Measurements from ENCODE around the gene EXOC6B.

The EXOC6B gene

DNA sequence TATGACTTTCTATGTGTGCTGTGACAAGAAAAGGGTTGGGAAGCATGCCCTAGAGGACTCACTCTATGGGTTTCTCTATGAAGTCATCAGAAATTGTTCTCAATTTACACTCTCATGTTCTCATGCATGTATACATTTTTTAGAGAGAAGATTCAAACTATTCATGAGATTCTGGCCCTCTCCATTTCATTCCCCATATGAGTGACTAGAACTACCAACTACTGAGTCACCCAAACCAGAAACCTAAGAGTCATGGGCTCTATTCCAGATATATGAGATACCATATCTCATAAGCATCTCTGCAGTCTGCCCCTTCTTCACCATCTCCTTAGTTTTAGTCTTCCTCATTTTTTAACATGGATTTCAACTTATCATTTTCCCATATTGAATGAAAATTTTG lies 87.7 kb downstream of the EXOC6B start:
- Histone ChIP-seq H3K27ac (ENCODE audit: low read length) (no peak overlapping the region), H3K27me3 (ENCODE audit: control insufficient read depth in 1 of 2, insufficient read depth in 2 of 2, low read length in 2 of 2) (no peaks in the 10 kb centered on the region), H3K4me1 (ENCODE audit: control insufficient read depth, insufficient read depth, low read length) (no peaks in the 10 kb centered on the region), H3K36me3 (ENCODE audit: control insufficient read depth in 2 of 2, insufficient read depth in 2 of 2, low read length in 2 of 2) (no peaks in the 10 kb centered on the region), H3K9ac (ENCODE audit: low read length in 2 of 2) (no peak overlapping the region), H3K9me3 (ENCODE audit: control insufficient read depth in 2 of 2, low read length in 2 of 2) (no peaks in the 10 kb centered on the region), H3K4me3 (ENCODE audit: low read length in 2 of 2) (no peak overlapping the region)

- Histone ChIP-seq H3K27me3 (ENCODE audit: control insufficient read depth in 1 of 2, insufficient read depth in 2 of 2, low read length in 2 of 2) (no peaks in the 10 kb centered on the region), H3K36me3 (ENCODE audit: control insufficient read depth in 2 of 2, insufficient read depth in 2 of 2, low read length in 2 of 2) (no peaks in the 10 kb centered on the region), H3K9me3 (ENCODE audit: control insufficient read depth in 2 of 2, low read length in 2 of 2) (no peaks in the 10 kb centered on the region), H3K4me3 (ENCODE audit: low read length in 2 of 2) (no peak overlapping the region), H3K9ac (ENCODE audit: low read length in 2 of 2) (no peak overlapping the region), H3K4me1 (ENCODE audit: control insufficient read depth, insufficient read depth, low read length) (no peaks in the 10 kb centered on the region), H3K27ac (ENCODE audit: low read length) (no peak overlapping the region)
Measured at GRCh38 chr2:72734432-72734831, 91.4 kb downstream of the EXOC6B start.

DNA sequence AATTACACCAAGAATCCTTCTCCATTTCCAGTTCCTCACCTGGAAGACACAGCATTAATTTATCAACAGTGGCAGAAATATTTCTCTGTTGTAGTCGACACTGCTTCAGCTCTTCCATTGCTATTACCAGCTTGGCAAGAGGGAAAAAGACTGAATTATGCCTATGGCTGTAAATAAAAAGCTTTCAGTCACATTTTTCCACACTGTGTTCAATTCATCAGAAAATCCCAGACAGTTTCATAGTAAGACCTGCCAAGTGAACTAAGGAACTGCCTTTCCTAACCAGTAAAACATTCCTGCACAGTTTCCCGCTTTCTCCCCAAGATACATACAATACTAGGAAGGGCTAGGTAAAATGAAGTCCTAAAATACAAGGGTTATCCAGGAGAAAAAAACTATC lies 94.7 kb downstream of the EXOC6B start:
- no peaks in the 10 kb centered on the region for H3K36me3 ChIP-seq (ENCODE audit: control insufficient read depth in 2 of 2, insufficient read depth in 2 of 2, low read length in 2 of 2)
- no peak overlapping the region for H3K4me3 ChIP-seq (ENCODE audit: low read length in 2 of 2)
- H3K4me1 ChIP-seq (ENCODE audit: control insufficient read depth, insufficient read depth, low read length): no peaks in the 10 kb centered on the region
- no peak overlapping the region for H3K9ac ChIP-seq (ENCODE audit: low read length in 2 of 2)
- H3K9me3 ChIP-seq (ENCODE audit: control insufficient read depth in 2 of 2, low read length in 2 of 2): no peaks in the 10 kb centered on the region
- no peaks in the 10 kb centered on the region for H3K27me3 ChIP-seq (ENCODE audit: control insufficient read depth in 1 of 2, insufficient read depth in 2 of 2, low read length in 2 of 2)
- H3K27ac ChIP-seq (ENCODE audit: low read length): no peak overlapping the region

GRCh38 chr2:72727356-72727755 lies 98.5 kb downstream of the EXOC6B start:
- H3K4me3 ChIP-seq (ENCODE audit: low read length in 2 of 2): no peak overlapping the region
- H3K27me3 ChIP-seq (ENCODE audit: control insufficient read depth in 1 of 2, insufficient read depth in 2 of 2, low read length in 2 of 2): no peaks in the 10 kb centered on the region
- no peaks in the 10 kb centered on the region for H3K4me1 ChIP-seq (ENCODE audit: control insufficient read depth, insufficient read depth, low read length)
- H3K9me3 ChIP-seq (ENCODE audit: control insufficient read depth in 2 of 2, low read length in 2 of 2): no peaks in the 10 kb centered on the region
- no peak overlapping the region for H3K9ac ChIP-seq (ENCODE audit: low read length in 2 of 2)
- no peaks in the 10 kb centered on the region for H3K36me3 ChIP-seq (ENCODE audit: control insufficient read depth in 2 of 2, insufficient read depth in 2 of 2, low read length in 2 of 2)
- H3K27ac ChIP-seq (ENCODE audit: low read length): no peak overlapping the region

DNA sequence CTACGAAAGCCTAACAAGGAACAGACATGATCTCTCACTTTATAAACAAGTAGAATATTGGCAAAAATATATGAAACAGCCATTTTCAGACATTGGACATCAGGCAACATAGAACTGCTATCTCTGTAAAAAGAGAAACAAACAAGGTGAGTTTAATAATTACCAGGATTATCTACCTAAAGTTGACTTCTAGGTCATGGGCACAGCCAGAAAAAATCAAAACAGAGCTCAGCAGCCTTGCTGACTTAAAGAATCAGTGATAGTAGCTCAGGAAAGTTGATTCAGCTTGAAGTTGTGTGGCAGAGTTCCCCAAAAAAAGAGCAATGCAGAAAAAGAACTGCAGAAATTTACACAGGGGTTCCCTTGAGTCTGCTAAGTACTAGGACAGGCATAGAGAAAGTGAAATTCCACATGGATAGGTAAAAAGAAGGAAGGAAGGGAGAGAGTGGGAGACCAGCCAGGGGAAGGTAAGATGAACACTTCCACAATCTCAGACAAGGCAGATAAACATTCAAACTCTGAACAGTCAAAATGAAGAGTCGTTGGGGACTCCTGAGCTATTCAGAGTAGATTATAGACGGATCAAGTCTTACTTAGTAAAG lies 102.0 kb downstream of the EXOC6B start:
- Histone ChIP-seq H3K9me3 (ENCODE audit: control insufficient read depth in 2 of 2, low read length in 2 of 2) (no peaks in the 10 kb centered on the region), H3K27me3 (ENCODE audit: control insufficient read depth in 1 of 2, insufficient read depth in 2 of 2, low read length in 2 of 2) (no peaks in the 10 kb centered on the region), H3K27ac (ENCODE audit: low read length) (no peak overlapping the region), H3K9ac (ENCODE audit: low read length in 2 of 2) (no peak overlapping the region), H3K36me3 (ENCODE audit: control insufficient read depth in 2 of 2, insufficient read depth in 2 of 2, low read length in 2 of 2) (no peaks in the 10 kb centered on the region), H3K4me3 (ENCODE audit: low read length in 2 of 2) (no peak overlapping the region), H3K4me1 (ENCODE audit: control insufficient read depth, insufficient read depth, low read length) (no peaks in the 10 kb centered on the region)

GRCh38 chr2:72722492-72723070 lies 103.3 kb downstream of the EXOC6B start:
- Histone ChIP-seq H3K27me3 (ENCODE audit: control insufficient read depth in 1 of 2, insufficient read depth in 2 of 2, low read length in 2 of 2) (no peaks in the 10 kb centered on the region), H3K4me1 (ENCODE audit: control insufficient read depth, insufficient read depth, low read length) (no peaks in the 10 kb centered on the region), H3K9ac (ENCODE audit: low read length in 2 of 2) (no peak overlapping the region), H3K36me3 (ENCODE audit: control insufficient read depth in 2 of 2, insufficient read depth in 2 of 2, low read length in 2 of 2) (no peaks in the 10 kb centered on the region), H3K27ac (ENCODE audit: low read length) (no peak overlapping the region), H3K9me3 (ENCODE audit: control insufficient read depth in 2 of 2, low read length in 2 of 2) (no peaks in the 10 kb centered on the region), H3K4me3 (ENCODE audit: low read length in 2 of 2) (no peak overlapping the region)

DNA sequence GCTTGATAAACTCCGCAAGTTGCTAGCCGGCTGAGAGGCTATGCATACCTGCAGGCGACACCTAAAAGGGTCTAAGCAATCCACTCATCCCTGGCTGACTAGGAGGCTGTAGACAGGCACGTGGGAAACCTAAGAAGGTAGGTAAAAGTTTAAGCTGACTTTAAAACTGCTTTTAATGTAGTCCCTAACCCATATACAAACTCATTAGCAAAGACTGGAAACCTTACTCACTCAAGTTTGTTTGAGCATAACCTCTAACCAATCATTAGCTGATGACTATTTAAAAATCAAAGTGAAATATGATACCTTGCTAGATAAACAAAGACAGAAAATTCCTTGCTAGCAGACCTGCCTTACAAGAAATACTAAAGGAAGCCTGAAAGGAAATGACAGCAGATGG lies 106.4 kb downstream of the EXOC6B start:
- Histone ChIP-seq H3K36me3 (ENCODE audit: control insufficient read depth in 2 of 2, insufficient read depth in 2 of 2, low read length in 2 of 2) (no peaks in the 10 kb centered on the region), H3K27me3 (ENCODE audit: control insufficient read depth in 1 of 2, insufficient read depth in 2 of 2, low read length in 2 of 2) (no peaks in the 10 kb centered on the region), H3K4me3 (ENCODE audit: low read length in 2 of 2) (no peak overlapping the region), H3K9me3 (ENCODE audit: control insufficient read depth in 2 of 2, low read length in 2 of 2) (no peaks in the 10 kb centered on the region), H3K27ac (ENCODE audit: low read length) (no peak overlapping the region), H3K9ac (ENCODE audit: low read length in 2 of 2) (no peak overlapping the region), H3K4me1 (ENCODE audit: control insufficient read depth, insufficient read depth, low read length) (no peaks in the 10 kb centered on the region)

- Histone ChIP-seq H3K9me3 (ENCODE audit: control insufficient read depth in 2 of 2, low read length in 2 of 2) (no peaks in the 10 kb centered on the region), H3K36me3 (ENCODE audit: control insufficient read depth in 2 of 2, insufficient read depth in 2 of 2, low read length in 2 of 2) (no peaks in the 10 kb centered on the region), H3K27me3 (ENCODE audit: control insufficient read depth in 1 of 2, insufficient read depth in 2 of 2, low read length in 2 of 2) (no peaks in the 10 kb centered on the region), H3K9ac (ENCODE audit: low read length in 2 of 2) (no peak overlapping the region), H3K4me3 (ENCODE audit: low read length in 2 of 2) (no peak overlapping the region), H3K4me1 (ENCODE audit: control insufficient read depth, insufficient read depth, low read length) (no peaks in the 10 kb centered on the region), H3K27ac (ENCODE audit: low read length) (no peak overlapping the region)
Measured at GRCh38 chr2:72718876-72719275, 107.0 kb downstream of the EXOC6B start.

- Histone ChIP-seq H3K27ac (ENCODE audit: low read length) (no peak overlapping the region), H3K27me3 (ENCODE audit: control insufficient read depth in 1 of 2, insufficient read depth in 2 of 2, low read length in 2 of 2) (no peaks in the 10 kb centered on the region), H3K36me3 (ENCODE audit: control insufficient read depth in 2 of 2, insufficient read depth in 2 of 2, low read length in 2 of 2) (peaks cover 0 to 3% of the 10 kb centered on the region in 2 donors), H3K4me1 (ENCODE audit: control insufficient read depth, insufficient read depth, low read length) (no peaks in the 10 kb centered on the region), H3K9me3 (ENCODE audit: control insufficient read depth in 2 of 2, low read length in 2 of 2) (no peaks in the 10 kb centered on the region), H3K9ac (ENCODE audit: low read length in 2 of 2) (no peak overlapping the region), H3K4me3 (ENCODE audit: low read length in 2 of 2) (no peak overlapping the region)
Measured at GRCh38 chr2:72716601-72717000, 109.2 kb downstream of the EXOC6B start.

DNA sequence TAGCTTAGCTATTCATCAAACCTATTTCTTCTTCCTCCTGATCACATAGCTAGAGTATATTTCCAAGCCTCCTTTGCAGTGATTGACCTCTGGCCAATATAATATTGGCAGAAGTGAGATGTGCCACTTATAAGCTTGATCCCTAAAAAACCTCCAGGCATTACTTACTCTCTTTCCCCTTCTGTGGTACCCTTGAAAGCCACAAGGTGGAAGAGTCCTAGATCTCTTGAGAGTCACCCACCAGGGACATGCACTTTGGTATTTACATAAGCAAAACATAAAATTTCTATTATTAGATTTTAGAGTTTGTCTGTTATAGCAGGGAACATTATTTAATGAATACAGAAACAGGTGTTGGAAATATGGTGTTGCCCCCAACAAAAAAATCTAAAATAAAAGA lies 112.0 kb downstream of the EXOC6B start:
- Histone ChIP-seq H3K9ac (ENCODE audit: low read length in 2 of 2) (no peak overlapping the region), H3K4me1 (ENCODE audit: control insufficient read depth, insufficient read depth, low read length) (no peaks in the 10 kb centered on the region), H3K9me3 (ENCODE audit: control insufficient read depth in 2 of 2, low read length in 2 of 2) (no peaks in the 10 kb centered on the region), H3K4me3 (ENCODE audit: low read length in 2 of 2) (no peak overlapping the region), H3K36me3 (ENCODE audit: control insufficient read depth in 2 of 2, insufficient read depth in 2 of 2, low read length in 2 of 2) (peaks cover 0 to 3% of the 10 kb centered on the region in 2 donors), H3K27me3 (ENCODE audit: control insufficient read depth in 1 of 2, insufficient read depth in 2 of 2, low read length in 2 of 2) (no peaks in the 10 kb centered on the region), H3K27ac (ENCODE audit: low read length) (no peak overlapping the region)

GRCh38 chr2:72712977-72713376 lies 112.9 kb downstream of the EXOC6B start:
- Histone ChIP-seq H3K9me3 (ENCODE audit: control insufficient read depth in 2 of 2, low read length in 2 of 2) (no peaks in the 10 kb centered on the region), H3K36me3 (ENCODE audit: control insufficient read depth in 2 of 2, insufficient read depth in 2 of 2, low read length in 2 of 2) (peaks cover 0 to 3% of the 10 kb centered on the region in 2 donors), H3K27ac (ENCODE audit: low read length) (no peak overlapping the region), H3K9ac (ENCODE audit: low read length in 2 of 2) (no peak overlapping the region), H3K27me3 (ENCODE audit: control insufficient read depth in 1 of 2, insufficient read depth in 2 of 2, low read length in 2 of 2) (no peaks in the 10 kb centered on the region), H3K4me3 (ENCODE audit: low read length in 2 of 2) (no peak overlapping the region), H3K4me1 (ENCODE audit: control insufficient read depth, insufficient read depth, low read length) (no peaks in the 10 kb centered on the region)

Data from stomach smooth muscle (tissue), 2 donors.